ENCODE measurements around the gene IL22RA1. TPM values are rescaled to one million over a fixed set of nuclear protein-coding genes. Genes with fewer than 3 reads are reported as not detected.

Gene IL22RA1
- total and polyA plus RNA-seq, 8 donors, result 0.26 to 0.73 (median 0.43) TPM

DNA sequence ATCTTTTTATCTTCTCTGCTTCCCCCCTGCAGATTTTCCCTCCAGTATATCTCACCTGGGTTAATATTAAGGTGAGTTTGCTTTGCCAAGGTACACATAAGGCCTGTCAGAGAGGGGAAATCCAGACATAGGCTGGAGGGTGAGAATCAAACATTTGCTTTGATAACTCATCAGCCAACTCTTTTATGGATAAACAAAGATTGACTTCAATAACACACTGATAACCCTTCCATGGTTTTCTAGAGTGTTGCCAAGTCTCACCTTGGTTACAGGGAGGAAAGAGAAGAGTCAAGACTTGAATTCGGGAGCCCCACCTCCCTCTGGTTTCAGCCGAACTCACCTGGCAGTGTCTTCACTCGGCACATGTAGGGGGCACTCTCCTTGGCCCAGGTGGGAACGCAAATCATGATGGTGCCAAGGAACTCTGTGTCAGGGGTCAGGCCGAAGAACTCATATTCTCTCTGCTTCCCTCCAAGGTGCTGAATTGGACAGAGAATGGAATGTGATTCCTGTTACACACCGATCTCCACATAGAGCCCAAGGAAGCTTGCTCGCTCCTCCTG, 15.1 kb downstream of the IL22RA1 start:
- intact Hi-C loops (cut with DNase I), result no loop called here
- TF ChIP-seq, protein P1, sequence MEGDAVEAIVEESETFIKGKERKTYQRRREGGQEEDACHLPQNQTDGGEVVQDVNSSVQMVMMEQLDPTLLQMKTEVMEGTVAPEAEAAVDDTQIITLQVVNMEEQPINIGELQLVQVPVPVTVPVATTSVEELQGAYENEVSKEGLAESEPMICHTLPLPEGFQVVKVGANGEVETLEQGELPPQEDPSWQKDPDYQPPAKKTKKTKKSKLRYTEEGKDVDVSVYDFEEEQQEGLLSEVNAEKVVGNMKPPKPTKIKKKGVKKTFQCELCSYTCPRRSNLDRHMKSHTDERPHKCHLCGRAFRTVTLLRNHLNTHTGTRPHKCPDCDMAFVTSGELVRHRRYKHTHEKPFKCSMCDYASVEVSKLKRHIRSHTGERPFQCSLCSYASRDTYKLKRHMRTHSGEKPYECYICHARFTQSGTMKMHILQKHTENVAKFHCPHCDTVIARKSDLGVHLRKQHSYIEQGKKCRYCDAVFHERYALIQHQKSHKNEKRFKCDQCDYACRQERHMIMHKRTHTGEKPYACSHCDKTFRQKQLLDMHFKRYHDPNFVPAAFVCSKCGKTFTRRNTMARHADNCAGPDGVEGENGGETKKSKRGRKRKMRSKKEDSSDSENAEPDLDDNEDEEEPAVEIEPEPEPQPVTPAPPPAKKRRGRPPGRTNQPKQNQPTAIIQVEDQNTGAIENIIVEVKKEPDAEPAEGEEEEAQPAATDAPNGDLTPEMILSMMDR (IDR thresholded peaks at IDR 0.05), result no peak
- Histone ChIP-seq H3K9me3 (peaks cover 0 to 15% of the 10 kb centered on the region in 2 donors), H3K36me3 (no peaks in the 10 kb centered on the region), H3K27me3 (no peaks in the 10 kb centered on the region), H3K27ac (no peak overlapping the region), H3K4me1 (no peaks in the 10 kb centered on the region), H3K4me3 (no peak overlapping the region)
- DNase-seq (no peak), ATAC-seq (no peak)

DNA sequence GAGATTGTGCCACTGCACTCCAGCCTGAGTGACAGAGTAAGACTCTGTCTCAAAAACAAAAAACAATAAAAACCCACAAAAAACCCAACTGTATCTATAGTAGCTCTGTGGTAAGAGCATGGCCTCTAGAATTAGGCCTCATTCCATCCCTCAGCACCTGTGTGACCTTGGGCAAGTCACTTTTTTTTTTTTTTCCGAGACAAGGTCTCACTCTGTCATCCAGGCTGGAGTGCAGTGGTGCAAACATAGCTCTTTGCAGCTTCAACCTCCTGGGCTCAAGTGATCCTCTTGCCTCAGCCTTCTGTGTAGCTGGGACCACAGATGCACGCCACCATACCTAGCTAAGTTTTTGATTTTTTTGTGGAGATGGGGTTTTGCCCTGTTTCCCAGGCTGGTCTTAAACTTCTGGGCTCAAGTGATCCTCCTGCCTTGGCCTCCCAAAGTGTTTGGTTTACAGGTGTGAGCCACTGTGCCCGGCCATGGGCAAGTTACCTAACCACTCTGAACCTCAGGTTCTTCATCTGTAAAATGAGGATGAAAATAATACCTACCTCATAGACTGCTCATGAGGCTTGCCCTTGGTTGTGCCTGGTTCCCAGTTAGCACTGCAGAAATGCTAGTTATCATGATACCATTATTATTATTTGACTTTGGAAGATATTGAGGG, 15.7 kb downstream of the IL22RA1 start:
- intact Hi-C loops (cut with DNase I), result no loop called here
- H3K27me3 ChIP-seq, result no peaks in the 10 kb centered on the region
- ATAC-seq (no peak), DNase-seq (no peak)
- H3K27ac ChIP-seq, result no peak overlapping the region
- H3K4me1 ChIP-seq, result no peaks in the 10 kb centered on the region
- no peaks in the 10 kb centered on the region for H3K36me3 ChIP-seq
- TF ChIP-seq, protein P1 (IDR thresholded peaks at IDR 0.05), result no peak
- H3K4me3 ChIP-seq, result no peak overlapping the region
- peaks cover 0 to 15% of the 10 kb centered on the region in 2 donors for H3K9me3 ChIP-seq

DNA sequence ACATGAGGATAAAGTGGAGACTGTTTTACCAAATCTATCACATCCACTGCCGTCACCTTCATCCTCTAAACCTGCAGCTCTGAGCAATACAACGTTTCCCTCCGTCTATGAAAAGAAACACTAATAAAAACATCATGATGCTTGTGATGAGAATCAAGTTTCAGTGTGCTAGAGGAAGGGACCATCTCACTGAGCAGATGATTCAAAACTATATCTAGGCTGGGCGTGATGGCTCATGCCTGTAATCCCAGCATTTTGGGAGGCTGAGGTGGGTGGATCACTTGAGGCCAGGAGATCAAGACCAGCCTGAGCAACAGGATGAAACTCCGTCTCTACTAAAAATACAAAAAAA, 16.3 kb downstream of the IL22RA1 start:
- Histone ChIP-seq H3K4me3 (no peak overlapping the region), H3K27ac (no peak overlapping the region), H3K27me3 (no peaks in the 10 kb centered on the region), H3K9me3 (peaks cover 0 to 15% of the 10 kb centered on the region in 2 donors), H3K4me1 (no peaks in the 10 kb centered on the region), H3K36me3 (no peaks in the 10 kb centered on the region)
- DNase-seq (no peak), ATAC-seq (no peak)
- TF ChIP-seq, protein P1 (IDR thresholded peaks at IDR 0.05), result no peak
- intact Hi-C loops (cut with DNase I), result no loop called here

DNA sequence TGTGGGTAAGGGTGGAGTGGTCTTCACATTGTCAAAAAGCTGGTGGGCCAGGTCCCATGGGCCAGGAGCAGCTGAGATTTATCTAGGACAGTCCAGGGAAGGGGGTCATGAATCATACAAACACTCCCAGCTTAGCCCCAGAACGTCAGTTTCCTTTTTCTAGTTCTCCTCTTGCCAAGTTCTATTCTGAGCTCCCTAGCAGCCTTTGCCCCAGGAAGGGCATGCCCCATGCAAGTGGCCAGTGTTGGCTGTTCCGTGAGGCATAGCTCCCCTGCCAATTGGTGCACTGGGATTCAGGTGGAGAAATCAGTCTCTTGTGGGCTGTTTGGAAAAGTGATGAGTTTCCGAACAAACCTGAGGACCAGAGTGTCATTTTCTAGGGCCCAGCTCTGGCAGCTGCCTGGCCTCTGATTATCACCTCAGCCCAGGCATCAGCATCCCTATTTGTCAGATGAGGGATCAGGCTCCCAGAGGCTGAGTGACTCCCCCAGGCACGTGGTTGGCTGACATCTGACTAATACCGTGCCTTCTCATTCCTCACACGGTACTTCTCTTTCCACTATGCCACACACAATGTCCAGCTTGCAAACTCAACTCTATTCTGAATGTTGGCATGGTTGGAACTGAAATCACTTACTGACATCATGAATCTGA, 16.8 kb downstream of the IL22RA1 start:
- no peak for ATAC-seq
- no peaks in the 10 kb centered on the region for H3K27me3 ChIP-seq

DNA sequence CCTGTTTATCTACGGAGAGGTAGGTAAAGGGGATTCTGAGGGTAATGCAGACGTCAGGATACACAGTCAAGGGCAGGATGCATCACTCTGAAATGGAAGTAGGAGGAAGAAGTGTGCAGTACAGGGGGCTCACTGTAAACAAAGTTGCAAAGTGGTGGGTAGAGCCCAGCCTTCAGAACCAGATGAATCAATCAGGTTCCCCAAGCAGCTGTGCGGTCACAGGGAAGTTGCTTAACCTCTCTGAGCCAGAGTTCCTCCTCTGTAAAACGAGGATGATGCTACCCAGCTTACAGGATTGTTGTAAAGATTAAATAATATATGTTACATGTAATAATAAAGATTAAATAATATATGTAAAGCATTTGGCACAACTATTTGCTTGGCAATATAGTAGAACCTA, 17.5 kb downstream of the IL22RA1 start:
- Histone ChIP-seq H3K4me1 (no peaks in the 10 kb centered on the region), H3K36me3 (no peaks in the 10 kb centered on the region), H3K9me3 (peaks cover 0 to 8% of the 10 kb centered on the region in 2 donors), H3K4me3 (no peak overlapping the region), H3K27me3 (no peaks in the 10 kb centered on the region), H3K27ac (no peak overlapping the region)
- ATAC-seq (no peak), DNase-seq (no peak)
- TF ChIP-seq, protein P1 (IDR thresholded peaks at IDR 0.05), result no peak
- intact Hi-C loops (cut with DNase I), result no loop called here

More for the DNA sequence above, 16.8 kb downstream of the IL22RA1 start:
- intact Hi-C loops (cut with DNase I), result no loop called here
- H3K27ac ChIP-seq, result no peak overlapping the region
- TF ChIP-seq, protein P1 (IDR thresholded peaks at IDR 0.05), result no peak
- no peak overlapping the region for H3K4me3 ChIP-seq
- H3K36me3 ChIP-seq, result no peaks in the 10 kb centered on the region
- DNase-seq, result no peak
- H3K9me3 ChIP-seq, result peaks cover 0 to 15% of the 10 kb centered on the region in 2 donors
- H3K4me1 ChIP-seq, result no peaks in the 10 kb centered on the region

All from left lung (tissue), 10 donors.